Effector memory CD8-positive, alpha-beta T cell (primary cell): ENCODE results near the gene DDX28.
A peak's percentile ranks its signal among the peaks of the same experiment; 100 is the strongest.
"Not testable (repeated sequence)": the region's sequence is repeated elsewhere in the genome, so short reads cannot be mapped to it uniquely, and the experiment has no call there.

Experiments
- ATAC-seq: fragments of 150-1000 bp; cut with Tn5 transposase; replicated peaks from 2 replicates; pipeline ENCODE4 v1.10.0; 2021; ENCODE audit warnings: mild to moderate bottlenecking, moderate library complexity
- DNase-seq, 3 experiments: peaks; one replicate each; pipeline ENCODE4 v3.0.0; 2021
- H3K27ac Mint-ChIP-seq, 2 donors: one replicate each; pipeline ENCODE4 v1.8.0; 2022; ENCODE audit warnings: mild to moderate bottlenecking in 2 of 2, mixed read lengths in 2 of 2, moderate library complexity in 2 of 2
- H3K27me3 Mint-ChIP-seq, 2 donors: one replicate each; pipeline ENCODE4 v1.8.0; 2022; ENCODE audit warnings: mixed read lengths in 2 of 2
- H3K36me3 Mint-ChIP-seq: one replicate; pipeline ENCODE4 v1.8.0; 2022; ENCODE audit warnings: mild to moderate bottlenecking, moderate library complexity, mixed read lengths; ENCODE audit not compliant: insufficient read depth
- H3K4me1 Mint-ChIP-seq, 2 donors: one replicate each; pipeline ENCODE4 v1.8.0; 2022; ENCODE audit warnings: low read depth in 2 of 2, mixed read lengths in 2 of 2
- H3K4me3 Mint-ChIP-seq, 2 donors: one replicate each; pipeline ENCODE4 v1.8.0; 2022; ENCODE audit warnings: mild to moderate bottlenecking in 2 of 2, mixed read lengths in 2 of 2, moderate library complexity in 2 of 2
- H3K9me3 Mint-ChIP-seq, 2 donors: one replicate each; pipeline ENCODE4 v1.8.0; 2022; ENCODE audit warnings: mixed read lengths in 2 of 2

The DDX28 gene

GRCh38 chr16:67979955-67980678, 42.9 kb downstream of the DDX28 start, which contains the start of gene DPEP3:
Gene DPEP3 (minus strand): TSS chr16:67980499. CDS start chr16:67980380, 119 bp downstream.
- ATAC-seq = no peak
- H3K36me3 Mint-ChIP-seq = no peaks in the 10 kb centered on the region
- DNase-seq = no peak
- no peak within 1 kb of the TSS for H3K4me3 Mint-ChIP-seq
- no peak within 1 kb of the TSS for H3K27ac Mint-ChIP-seq
- H3K27me3 Mint-ChIP-seq = peaks cover 0 to 8% of the 10 kb centered on the region in 2 donors
- peaks cover 8 to 11% of the 10 kb centered on the region in 2 donors for H3K4me1 Mint-ChIP-seq
- no peaks in the 10 kb centered on the region for H3K9me3 Mint-ChIP-seq

GRCh38 chr16:67977469-67978227, 45.4 kb downstream of the DDX28 start:
- ATAC-seq = no peak
- no peak overlapping the region for H3K27ac Mint-ChIP-seq
- no peak for DNase-seq
- no peaks in the 10 kb centered on the region for H3K9me3 Mint-ChIP-seq
- H3K4me3 Mint-ChIP-seq = no peak overlapping the region
- peaks cover 0 to 8% of the 10 kb centered on the region in 2 donors for H3K27me3 Mint-ChIP-seq
- H3K36me3 Mint-ChIP-seq = no peaks in the 10 kb centered on the region
- H3K4me1 Mint-ChIP-seq = peaks cover 0 to 1% of the 10 kb centered on the region in 2 donors

- Mint-ChIP-seq H3K27me3 (peaks cover 0 to 8% of the 10 kb centered on the region in 2 donors), H3K27ac (no peak overlapping the region), H3K4me1 (peaks cover 0 to 1% of the 10 kb centered on the region in 2 donors), H3K9me3 (no peaks in the 10 kb centered on the region), H3K4me3 (no peak overlapping the region), H3K36me3 (no peaks in the 10 kb centered on the region)
- ATAC-seq (no peak), DNase-seq (no peak)
Observed at GRCh38 chr16:67977005-67977404, 46.0 kb downstream of the DDX28 start.

- no peaks in the 10 kb centered on the region for H3K36me3 Mint-ChIP-seq
- DNase-seq (no peak), ATAC-seq (no peak)
- H3K9me3 Mint-ChIP-seq = no peaks in the 10 kb centered on the region
- peaks cover 0 to 8% of the 10 kb centered on the region in 2 donors for H3K27me3 Mint-ChIP-seq
- peaks cover 0 to 1% of the 10 kb centered on the region in 2 donors for H3K4me1 Mint-ChIP-seq
- H3K4me3 Mint-ChIP-seq = no peak overlapping the region
- H3K27ac Mint-ChIP-seq = peak overlapping the region in 1 of 2 donors; percentile 79
Observed at GRCh38 chr16:67976205-67976604, 46.8 kb downstream of the DDX28 start.

GRCh38 chr16:67975321-67976105, 47.5 kb downstream of the DDX28 start:
- ATAC-seq (no peak), DNase-seq (no peak)
- H3K27ac Mint-ChIP-seq = no peak overlapping the region
- H3K27me3 Mint-ChIP-seq = peaks cover 0 to 8% of the 10 kb centered on the region in 2 donors
- H3K4me1 Mint-ChIP-seq = peaks cover 0 to 1% of the 10 kb centered on the region in 2 donors
- no peaks in the 10 kb centered on the region for H3K36me3 Mint-ChIP-seq
- H3K9me3 Mint-ChIP-seq = no peaks in the 10 kb centered on the region
- no peak overlapping the region for H3K4me3 Mint-ChIP-seq

GRCh38 chr16:67972285-67972684, 50.7 kb downstream of the DDX28 start:
- H3K9me3 Mint-ChIP-seq, DNase-seq, H3K27ac Mint-ChIP-seq, ATAC-seq, H3K27me3 Mint-ChIP-seq, H3K36me3 Mint-ChIP-seq, H3K4me3 Mint-ChIP-seq: not testable (repeated sequence)
- H3K4me1 Mint-ChIP-seq = peaks cover 12 to 16% of the 10 kb centered on the region in 2 donors

- Mint-ChIP-seq H3K36me3 (no peaks in the 10 kb centered on the region), H3K9me3 (no peaks in the 10 kb centered on the region), H3K27ac (peak overlapping the region in 1 of 2 donors; percentile 30), H3K4me3 (no peak overlapping the region), H3K27me3 (peaks cover 0 to 3% of the 10 kb centered on the region in 2 donors), H3K4me1 (peaks cover 19 to 22% of the 10 kb centered on the region in 2 donors)
- ATAC-seq (no peak), DNase-seq (no peak)
Observed at GRCh38 chr16:67971111-67971510, 51.9 kb downstream of the DDX28 start.
